A549 (cell line): Measurements from ENCODE around the gene L3MBTL2. TPM values are rescaled to one million over a fixed set of nuclear protein-coding genes. Genes with fewer than 3 reads are reported as not detected.

ENCODE experiments used
- ATAC-seq, 2 experiments: fragments of 200-7000 bp in 1 of 2; fragments of >200 bp in 1 of 2; cut with Nextera tagmentation in 1 of 2; cut with Tn5 transposase in 1 of 2; 3 replicates each; pipeline versions ENCODE4 v1.8.0 to v1.9.1; 2018 to 2020; ENCODE audit warnings: mild to moderate bottlenecking in 1 of 2, moderate library complexity in 1 of 2
- CTCF ChIA-PET: fragments of 300-600 bp; sonication (Branson Sonifier 250); formaldehyde crosslinking; extraction: SDS; loops from one replicate; lab custom pipeline; 2021; ENCODE audit warnings: antibody characterized with exemption, inconsistent platforms; lab: Yijun Ruan, JAX
- POLR2A ChIA-PET: fragments of 350-600 bp; formaldehyde crosslinking; extraction: SDS; loops from one replicate; lab custom pipeline; 2021; ENCODE audit warnings: antibody characterized with exemption, inconsistent platforms; lab: Yijun Ruan, JAX
- DNase-seq, 2 experiments: peaks; one replicate each; pipeline versions ENCODE4 v3.0.0 to v3.0.0-alpha.2; 2011 to 2016; ENCODE audit warnings: low read depth in 1 of 2, low spot score in 1 of 2
- FAIRE-seq: peaks from 2 replicates; lab custom pipeline; 2011; peaks lifted over from hg19 to GRCh38; lab: Jason Lieb, UNC
- H3K27ac ChIP-seq, 2 experiments: fragments of >200 bp; sonication (Bioruptor Twin); formaldehyde crosslinking; 3 replicates each; pipeline ENCODE4 v1.5.1; 2016 to 2017
- H3K4me1 ChIP-seq: fragments of >200 bp; sonication (Bioruptor Twin); formaldehyde crosslinking; 3 replicates; pipeline ENCODE4 v1.6.1; 2016
- H3K4me2 ChIP-seq: fragments of >200 bp; sonication (Bioruptor Twin); formaldehyde crosslinking; 3 replicates; pipeline ENCODE4 v1.6.1; 2016
- H3K4me3 ChIP-seq: fragments of >200 bp; sonication (Bioruptor Twin); formaldehyde crosslinking; 3 replicates; pipeline ENCODE4 v1.5.1; 2016
- H3K9me3 ChIP-seq: fragments of >200 bp; sonication (Bioruptor Twin); formaldehyde crosslinking; 3 replicates; pipeline ENCODE4 v1.6.1; 2016
- CBX8 ChIP-seq: fragments of 200-600 bp; sonication (generic); IDR thresholded peaks from 2 replicates; pipeline ENCODE4 v1.6.1; 2016
- CEBPB ChIP-seq, 2 experiments: fragments of >200 bp in 1 of 2; sonication (Bioruptor Twin) in 1 of 2; formaldehyde crosslinking in 1 of 2; IDR thresholded peaks; 2 replicates each; pipeline ENCODE4 v1.6.1; 2012 to 2016
- CHD4 ChIP-seq: fragments of 200-600 bp; sonication (generic); IDR thresholded peaks from 2 replicates; pipeline ENCODE4 v1.6.1; 2016; ENCODE audit warnings: antibody characterized with exemption, mild to moderate bottlenecking, borderline replicate concordance
- EP300 ChIP-seq, 2 experiments: fragments of >200 bp; sonication (Bioruptor Twin); formaldehyde crosslinking; IDR thresholded peaks; 2 replicates in 1 of 2; 3 replicates in 1 of 2; pipeline ENCODE4 v1.6.1; 2016 to 2017
- HEYL ChIP-seq: fragments of 250-450 bp; sonication (Bioruptor Pico); IDR thresholded peaks from 2 replicates; pipeline ENCODE4 v1.8.0; 2021; ENCODE audit warnings: mild to moderate bottlenecking, moderate library complexity
- HOXA7 ChIP-seq: fragments of 250-450 bp; sonication (Bioruptor Pico); IDR thresholded peaks from 2 replicates; pipeline ENCODE4 v1.5.0; 2020; ENCODE audit warnings: mild to moderate bottlenecking, moderate library complexity
- HOXB13 ChIP-seq: fragments of 250-450 bp; sonication (Bioruptor Pico); IDR thresholded peaks from 2 replicates; pipeline ENCODE4 v1.5.0; 2020; ENCODE audit warnings: low read depth, mild to moderate bottlenecking, moderate library complexity
- JUN ChIP-seq, 2 experiments: fragments of >200 bp; sonication (Bioruptor Twin); formaldehyde crosslinking; IDR thresholded peaks; 2 replicates in 1 of 2; 3 replicates in 1 of 2; pipeline ENCODE4 v1.6.1; 2016 to 2017
- JUNB ChIP-seq: fragments of >200 bp; sonication (Bioruptor Twin); formaldehyde crosslinking; IDR thresholded peaks from 2 replicates; pipeline ENCODE4 v1.6.1; 2016
- KDM5A ChIP-seq: fragments of 200-600 bp; sonication (generic); IDR thresholded peaks from 2 replicates; pipeline ENCODE4 v1.6.1; 2016; ENCODE audit warnings: antibody characterized with exemption, mild to moderate bottlenecking
- MAZ ChIP-seq: fragments of 150-350 bp; IDR thresholded peaks from 2 replicates; pipeline ENCODE4 v1.6.1; 2014; ENCODE audit warnings: antibody characterized with exemption, low read depth, low read length, borderline replicate concordance
- NPAS2 ChIP-seq: fragments of 250-450 bp; sonication (Bioruptor Pico); IDR thresholded peaks from 2 replicates; pipeline ENCODE4 v1.8.0; 2022; ENCODE audit warnings: mild to moderate bottlenecking, moderate library complexity, borderline replicate concordance
- NR3C1 ChIP-seq: fragments of >200 bp; sonication (Bioruptor Twin); formaldehyde crosslinking; IDR thresholded peaks from 3 replicates; pipeline ENCODE4 v1.6.1; 2017
- PHF8 ChIP-seq: fragments of 200-600 bp; sonication (generic); IDR thresholded peaks from 2 replicates; pipeline ENCODE4 v1.6.1; 2016; ENCODE audit warnings: low read depth, mild to moderate bottlenecking, antibody characterized with exemption, moderate library complexity, borderline replicate concordance
- POLR2AphosphoS2 ChIP-seq: conservative IDR thresholded peaks from 2 replicates; pipeline ENCODE4 v1.6.1; 2012; ENCODE audit warnings: low read length, improper control_type of control experiment, inconsistent platforms
- RCOR1 ChIP-seq: fragments of 150-350 bp; IDR thresholded peaks from 2 replicates; pipeline ENCODE4 v1.6.1; 2014; ENCODE audit warnings: antibody characterized with exemption, low read length, low read depth
- TFCP2L1 ChIP-seq: fragments of 250-450 bp; sonication (Bioruptor Pico); IDR thresholded peaks from 2 replicates; pipeline ENCODE4 v1.5.0; 2021; ENCODE audit warnings: mild to moderate bottlenecking
- ZC3H11A ChIP-seq: fragments of 450-650 bp; IDR thresholded peaks from 2 replicates; pipeline ENCODE4 v1.6.1; 2014; ENCODE audit warnings: antibody characterized with exemption, mild to moderate bottlenecking
- ZFP36 ChIP-seq: fragments of 450-650 bp; IDR thresholded peaks from 2 replicates; pipeline ENCODE4 v1.6.1; 2014; ENCODE audit warnings: borderline replicate concordance; ENCODE audit not compliant: partially characterized antibody
- ZNF302 ChIP-seq: fragments of 250-450 bp; sonication (Bioruptor Pico); IDR thresholded peaks from 2 replicates; pipeline ENCODE4 v1.9.0; 2021; ENCODE audit warnings: inconsistent platforms, mild to moderate bottlenecking, moderate library complexity
- WGBS: methylation state at CpG from one replicate; pipeline ENCODE4 v1.1.6; 2017; ENCODE audit errors: missing lambda C conversion rate; 5-methylcytosine and 5-hydroxymethylcytosine counted together
- polyA plus RNA-seq, 4 experiments: library from polyadenylated mRNA; depleted of rRNA in 3 of 4; stranded (reverse); fragments of >200 nt; fragmentation: RNase III in 1 of 4; extraction: RNeasy Plus Mini Kit Qiagen cat#74134 plus additional on column Dnase treatment in 1 of 4; gene quantifications; 2 replicates in 3 of 4; 3 replicates in 1 of 4; pipeline ENCODE4 v1.2.3, GENCODE V29; 2011 to 2017
- TF ChIP-seq, protein P1 (sequence below): fragments of >200 bp; sonication (Bioruptor Twin); formaldehyde crosslinking; IDR thresholded peaks from 3 replicates; pipeline ENCODE4 v1.6.1; 2016
- TF ChIP-seq, protein P2 (sequence below): fragments of 250-450 bp; sonication (Bioruptor Pico); IDR thresholded peaks from 2 replicates; pipeline ENCODE4 v1.5.0; 2021; ENCODE audit warnings: mild to moderate bottlenecking, moderate library complexity, borderline replicate concordance
- TF ChIP-seq, protein P3 (sequence below): fragments of >200 bp; sonication (Bioruptor Twin); formaldehyde crosslinking; IDR thresholded peaks from 2 replicates; pipeline ENCODE4 v1.6.1; 2016
- TF ChIP-seq, protein P4 (sequence below): fragments of 200-600 bp; sonication (generic); IDR thresholded peaks from 2 replicates; pipeline ENCODE4 v1.6.1; 2016; ENCODE audit warnings: antibody characterized with exemption, mild to moderate bottlenecking, moderate library complexity

L3MBTL2 gene
- polyA plus RNA-seq, 2 of the 4 experiments (the other 2 are of a cell fraction) = 14.5 to 17.0 TPM

DNA sequence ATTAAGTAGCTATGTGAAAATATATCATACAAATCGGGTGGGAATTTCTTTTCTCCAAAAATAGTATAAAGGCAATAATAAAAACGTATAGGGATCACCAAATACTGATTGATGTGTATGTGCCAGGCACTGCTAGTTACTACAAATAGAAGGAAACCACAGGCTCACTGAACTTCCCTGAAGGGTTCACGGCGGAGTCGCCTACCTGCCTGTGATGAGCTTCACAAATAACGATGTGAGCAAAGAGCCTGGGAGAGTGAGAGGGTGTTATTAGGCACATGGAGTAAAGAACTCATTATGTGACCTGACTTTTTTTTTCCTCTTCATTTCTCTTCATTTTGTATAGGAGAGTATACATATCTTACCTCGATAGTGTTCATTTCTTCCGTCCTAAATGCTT is 36.0 kb upstream of the L3MBTL2 start:
- H3K4me2 ChIP-seq = no peak overlapping the region
- ChIA-PET CTCF (no interaction called here), POLR2A (no interaction called here)
- no peak overlapping the region for H3K4me3 ChIP-seq
- DNase-seq (no peak), ATAC-seq (no peak), FAIRE-seq (no peak)
- H3K27ac ChIP-seq = no peak overlapping the region
- H3K4me1 ChIP-seq = no peaks in the 10 kb centered on the region
- 89% methylated on average over 8 of the region's 8 CpGs for whole genome bisulfite sequencing
- H3K9me3 ChIP-seq = no peaks in the 10 kb centered on the region
- no peak for TF ChIP-seq HEYL
- TF ChIP-seq, protein P1, sequence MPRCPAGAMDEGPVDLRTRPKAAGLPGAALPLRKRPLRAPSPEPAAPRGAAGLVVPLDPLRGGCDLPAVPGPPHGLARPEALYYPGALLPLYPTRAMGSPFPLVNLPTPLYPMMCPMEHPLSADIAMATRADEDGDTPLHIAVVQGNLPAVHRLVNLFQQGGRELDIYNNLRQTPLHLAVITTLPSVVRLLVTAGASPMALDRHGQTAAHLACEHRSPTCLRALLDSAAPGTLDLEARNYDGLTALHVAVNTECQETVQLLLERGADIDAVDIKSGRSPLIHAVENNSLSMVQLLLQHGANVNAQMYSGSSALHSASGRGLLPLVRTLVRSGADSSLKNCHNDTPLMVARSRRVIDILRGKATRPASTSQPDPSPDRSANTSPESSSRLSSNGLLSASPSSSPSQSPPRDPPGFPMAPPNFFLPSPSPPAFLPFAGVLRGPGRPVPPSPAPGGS = no peak
- no peak for TF ChIP-seq ZC3H11A
- TF ChIP-seq TFCP2L1 (CRISPR knock-in tag) = no peak
- TF ChIP-seq HOXB13 = no peak
- TF ChIP-seq, protein P2, sequence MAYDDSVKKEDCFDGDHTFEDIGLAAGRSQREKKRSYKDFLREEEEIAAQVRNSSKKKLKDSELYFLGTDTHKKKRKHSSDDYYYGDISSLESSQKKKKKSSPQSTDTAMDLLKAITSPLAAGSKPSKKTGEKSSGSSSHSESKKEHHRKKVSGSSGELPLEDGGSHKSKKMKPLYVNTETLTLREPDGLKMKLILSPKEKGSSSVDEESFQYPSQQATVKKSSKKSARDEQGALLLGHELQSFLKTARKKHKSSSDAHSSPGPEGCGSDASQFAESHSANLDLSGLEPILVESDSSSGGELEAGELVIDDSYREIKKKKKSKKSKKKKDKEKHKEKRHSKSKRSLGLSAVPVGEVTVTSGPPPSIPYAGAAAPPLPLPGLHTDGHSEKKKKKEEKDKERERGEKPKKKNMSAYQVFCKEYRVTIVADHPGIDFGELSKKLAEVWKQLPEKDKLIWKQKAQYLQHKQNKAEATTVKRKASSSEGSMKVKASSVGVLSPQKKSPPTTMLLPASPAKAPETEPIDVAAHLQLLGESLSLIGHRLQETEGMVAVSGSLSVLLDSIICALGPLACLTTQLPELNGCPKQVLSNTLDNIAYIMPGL = no peak
- TF ChIP-seq PHF8 = no peak
- TF ChIP-seq NR3C1 = no peak
- TF ChIP-seq, protein P3, sequence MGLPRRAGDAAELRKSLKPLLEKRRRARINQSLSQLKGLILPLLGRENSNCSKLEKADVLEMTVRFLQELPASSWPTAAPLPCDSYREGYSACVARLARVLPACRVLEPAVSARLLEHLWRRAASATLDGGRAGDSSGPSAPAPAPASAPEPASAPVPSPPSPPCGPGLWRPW = no peak
- TF ChIP-seq HOXA7 (CRISPR knock-in tag) = no peak
- TF ChIP-seq, all 56 proteins: peak for 0

DNA sequence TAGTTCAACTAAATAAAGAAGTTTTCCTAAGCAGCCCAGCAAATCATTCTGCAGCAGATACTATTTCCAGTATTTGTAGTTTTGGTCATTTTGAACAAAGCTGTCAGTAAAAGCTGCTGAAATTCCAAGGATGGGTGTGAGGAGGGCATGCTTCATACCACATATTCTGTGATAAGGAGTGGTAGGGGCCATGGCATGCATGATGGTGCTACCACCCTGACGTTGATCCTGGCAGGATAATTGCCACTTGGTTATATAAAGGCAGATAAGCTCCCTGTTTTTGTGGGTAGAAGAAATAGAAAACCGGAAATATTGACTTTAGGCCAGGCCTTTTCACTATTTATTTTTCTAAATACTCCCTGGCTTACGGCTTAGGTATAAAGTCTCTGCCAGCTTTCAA is 33.1 kb upstream of the L3MBTL2 start:
- H3K4me3 ChIP-seq = no peak overlapping the region
- H3K4me2 ChIP-seq = no peak overlapping the region
- no peaks in the 10 kb centered on the region for H3K9me3 ChIP-seq
- H3K27ac ChIP-seq = no peak overlapping the region
- ATAC-seq = no peak
- 84% methylated on average over 3 of the region's 3 CpGs for WGBS
- H3K4me1 ChIP-seq = no peaks in the 10 kb centered on the region
- DNase-seq = no peak
- CTCF ChIA-PET = interaction anchor here (1.5 kb wide), 1 partner anchor 346 kb away, joined by 5 read pairs; no protein-coding TSS in a partner anchor
- no peak for FAIRE-seq
- POLR2A ChIA-PET = no interaction called here
- no peak for TF ChIP-seq KDM5A
- TF ChIP-seq HOXA7 (CRISPR knock-in tag) = no peak
- TF ChIP-seq ZFP36 = no peak
- no peak for TF ChIP-seq EP300 (IDR thresholded peaks at IDR 0.05)
- no peak for TF ChIP-seq CBX8
- no peak for TF ChIP-seq JUNB
- no peak for TF ChIP-seq NPAS2
- no peak for TF ChIP-seq PHF8
- TF ChIP-seq MAZ = no peak
- no peak for TF ChIP-seq ZNF302 (CRISPR knock-in tag)
- no peak for TF ChIP-seq CEBPB (IDR thresholded peaks at IDR 0.05)
- TF ChIP-seq POLR2AphosphoS2 = no peak
- TF ChIP-seq RCOR1 = no peak
- TF ChIP-seq, protein P3 = no peak
- no peak for TF ChIP-seq NR3C1
- TF ChIP-seq, protein P1 = no peak
- TF ChIP-seq, protein P4, sequence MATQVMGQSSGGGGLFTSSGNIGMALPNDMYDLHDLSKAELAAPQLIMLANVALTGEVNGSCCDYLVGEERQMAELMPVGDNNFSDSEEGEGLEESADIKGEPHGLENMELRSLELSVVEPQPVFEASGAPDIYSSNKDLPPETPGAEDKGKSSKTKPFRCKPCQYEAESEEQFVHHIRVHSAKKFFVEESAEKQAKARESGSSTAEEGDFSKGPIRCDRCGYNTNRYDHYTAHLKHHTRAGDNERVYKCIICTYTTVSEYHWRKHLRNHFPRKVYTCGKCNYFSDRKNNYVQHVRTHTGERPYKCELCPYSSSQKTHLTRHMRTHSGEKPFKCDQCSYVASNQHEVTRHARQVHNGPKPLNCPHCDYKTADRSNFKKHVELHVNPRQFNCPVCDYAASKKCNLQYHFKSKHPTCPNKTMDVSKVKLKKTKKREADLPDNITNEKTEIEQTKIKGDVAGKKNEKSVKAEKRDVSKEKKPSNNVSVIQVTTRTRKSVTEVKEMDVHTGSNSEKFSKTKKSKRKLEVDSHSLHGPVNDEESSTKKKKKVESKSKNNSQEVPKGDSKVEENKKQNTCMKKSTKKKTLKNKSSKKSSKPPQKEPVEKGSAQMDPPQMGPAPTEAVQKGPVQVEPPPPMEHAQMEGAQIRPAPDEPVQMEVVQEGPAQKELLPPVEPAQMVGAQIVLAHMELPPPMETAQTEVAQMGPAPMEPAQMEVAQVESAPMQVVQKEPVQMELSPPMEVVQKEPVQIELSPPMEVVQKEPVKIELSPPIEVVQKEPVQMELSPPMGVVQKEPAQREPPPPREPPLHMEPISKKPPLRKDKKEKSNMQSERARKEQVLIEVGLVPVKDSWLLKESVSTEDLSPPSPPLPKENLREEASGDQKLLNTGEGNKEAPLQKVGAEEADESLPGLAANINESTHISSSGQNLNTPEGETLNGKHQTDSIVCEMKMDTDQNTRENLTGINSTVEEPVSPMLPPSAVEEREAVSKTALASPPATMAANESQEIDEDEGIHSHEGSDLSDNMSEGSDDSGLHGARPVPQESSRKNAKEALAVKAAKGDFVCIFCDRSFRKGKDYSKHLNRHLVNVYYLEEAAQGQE = no peak
- TF ChIP-seq, protein P2 = no peak
- no peak for TF ChIP-seq CHD4
- TF ChIP-seq JUN (IDR thresholded peaks at IDR 0.05) = no peak
